NCI-H82 (cell line): ENCODE data around the gene RAPSN.

Source experiments
- DNase-seq: peaks from one replicate; lab custom pipeline; 2025; lab: John Stamatoyannopoulos, UW

Gene RAPSN

GRCh38 chr11:47389577-47390421 is 59.1 kb downstream of the RAPSN start:
- no peak for DNase-seq

GRCh38 chr11:47388697-47389576 is 60.0 kb downstream of the RAPSN start:
- no peak for DNase-seq

- DNase-seq: no peak
These were observed 60.8 kb downstream of the RAPSN start for GRCh38 chr11:47387944-47388696.
